Left ventricle myocardium inferior (tissue), 1 donor: Measurements from ENCODE around the gene CYB561A3. TPM values are rescaled to one million over a fixed set of nuclear protein-coding genes. Genes with fewer than 3 reads are reported as not detected.

Experiments
- DNase-seq: peaks from one replicate; pipeline ENCODE4 v3.0.0-alpha.2; 2020
- H3K27ac ChIP-seq: fragments of 200-600 bp; replicated peaks from 2 replicates; pipeline ENCODE4 v1.8.0; 2021
- H3K27me3 ChIP-seq: fragments of 200-600 bp; 2 replicates; pipeline ENCODE4 v1.8.0; 2021; ENCODE audit warnings: low read depth
- H3K36me3 ChIP-seq: fragments of 200-600 bp; 2 replicates; pipeline ENCODE4 v1.8.0; 2021
- H3K4me1 ChIP-seq: fragments of 200-600 bp; 2 replicates; pipeline ENCODE4 v1.8.0; 2021
- H3K4me3 ChIP-seq: fragments of 200-600 bp; 2 replicates; pipeline ENCODE4 v1.8.0; 2021; ENCODE audit warnings: mild to moderate bottlenecking, moderate library complexity
- H3K9me3 ChIP-seq: fragments of 200-600 bp; replicated peaks from 2 replicates; pipeline ENCODE4 v1.8.0; 2021
- CTCF ChIP-seq: fragments of 200-600 bp; IDR thresholded peaks from 2 replicates; pipeline ENCODE4 v1.8.0; 2021; ENCODE audit warnings: antibody characterized with exemption, mild to moderate bottlenecking, borderline replicate concordance
- intact Hi-C: fragments of 100-400 bp; cut with micrococcal nuclease; formaldehyde crosslinking; loops from one replicate; pipeline ENCODE4 v1.11.0; 2022
- total RNA-seq: library from RNA; stranded (reverse); fragmentation: NEBNext Ultra II Directional; extraction: Animal tissue kit (Norgen Biotek cat#: 25700); gene quantifications from one replicate; pipeline ENCODE4 v1.2.1, GENCODE V29; 2021
- donor health status: DM: no; HTN: yes; CAD: no; lungs with severe emphysema.

CYB561A3 gene
- total RNA-seq, 1 donor from 2014 or later: 10.5 TPM

GRCh38 chr11:61328351-61328750 lies 33.3 kb downstream of the CYB561A3 start:
- H3K4me3 ChIP-seq: no peak overlapping the region
- peak overlapping the region; percentile 31 for H3K27ac ChIP-seq
- H3K4me1 ChIP-seq: peaks cover 88% of the 10 kb centered on the region
- H3K9me3 ChIP-seq: no peaks in the 10 kb centered on the region
- no peak for DNase-seq
- H3K27me3 ChIP-seq: no peaks in the 10 kb centered on the region
- no peak for TF ChIP-seq CTCF
- peaks cover 65% of the 10 kb centered on the region for H3K36me3 ChIP-seq
- intact Hi-C loops: no loop called here

GRCh38 chr11:61327669-61328071 lies 34.0 kb downstream of the CYB561A3 start:
- H3K36me3 ChIP-seq: peaks cover 72% of the 10 kb centered on the region
- peak overlapping the region; percentile 3 for H3K27ac ChIP-seq
- no peaks in the 10 kb centered on the region for H3K9me3 ChIP-seq
- H3K4me3 ChIP-seq: no peak overlapping the region
- TF ChIP-seq CTCF: no peak
- DNase-seq: no peak
- peaks cover 82% of the 10 kb centered on the region for H3K4me1 ChIP-seq
- intact Hi-C loops: no loop called here
- no peaks in the 10 kb centered on the region for H3K27me3 ChIP-seq

GRCh38 chr11:61325649-61326414 lies 35.9 kb downstream of the CYB561A3 start:
- peaks cover 90% of the 10 kb centered on the region for H3K36me3 ChIP-seq

GRCh38 chr11:61315260-61315659 lies 46.4 kb downstream of the CYB561A3 start:
- TF ChIP-seq CTCF: no peak
- Histone ChIP-seq H3K9me3 (no peaks in the 10 kb centered on the region), H3K4me3 (no peak overlapping the region), H3K36me3 (peaks cover 97% of the 10 kb centered on the region), H3K27ac (no peak overlapping the region), H3K4me1 (no peaks in the 10 kb centered on the region), H3K27me3 (no peaks in the 10 kb centered on the region)
- intact Hi-C loops: no loop called here
- DNase-seq: no peak

More at GRCh38 chr11:61325649-61326414, 35.9 kb downstream of the CYB561A3 start:
- H3K4me3 ChIP-seq: no peak overlapping the region
- no peak for DNase-seq
- TF ChIP-seq CTCF: no peak
- no peaks in the 10 kb centered on the region for H3K27me3 ChIP-seq
- peak overlapping the region; percentile 55 for H3K27ac ChIP-seq
- intact Hi-C loops: no loop called here
- H3K4me1 ChIP-seq: peaks cover 64% of the 10 kb centered on the region
- no peaks in the 10 kb centered on the region for H3K9me3 ChIP-seq

GRCh38 chr11:61310749-61311148 lies 50.9 kb downstream of the CYB561A3 start:
- intact Hi-C loops: no loop called here
- no peak for DNase-seq
- Histone ChIP-seq H3K4me3 (no peak overlapping the region), H3K27me3 (no peaks in the 10 kb centered on the region), H3K27ac (no peak overlapping the region), H3K36me3 (peaks cover 100% of the 10 kb centered on the region), H3K4me1 (no peaks in the 10 kb centered on the region), H3K9me3 (no peaks in the 10 kb centered on the region)
- no peak for TF ChIP-seq CTCF
